H7 (cell line): Measurements from ENCODE around the gene MECP2. TPM values are rescaled to one million over a fixed set of nuclear protein-coding genes. Genes with fewer than 3 reads are reported as not detected.
A peak's percentile ranks its signal among the peaks of the same experiment; 100 is the strongest.

Experiments used
- DNase-seq: peaks from one replicate; pipeline ENCODE4 v3.0.0; 2012
- H3K27me3 ChIP-seq: 2 replicates; pipeline ENCODE4 v1.6.0; 2011; ENCODE audit warnings: mild to moderate bottlenecking, low read length; ENCODE audit not compliant: control insufficient read depth, insufficient read depth
- H3K36me3 ChIP-seq: replicated peaks from 2 replicates; pipeline ENCODE4 v1.5.1; 2011; ENCODE audit warnings: low read length; ENCODE audit not compliant: control insufficient read depth, insufficient read depth
- H3K4me3 ChIP-seq: 2 replicates; pipeline ENCODE4 v1.5.1; 2011; ENCODE audit warnings: low read depth, mild to moderate bottlenecking, control low read depth, low read length, moderate library complexity; ENCODE audit not compliant: insufficient read depth
- total RNA-seq: library from RNA; depleted of rRNA; stranded (reverse); fragments of >200 nt; shearing (Covaris generic); gene quantifications from 2 replicates; pipeline ENCODE4 v1.2.3, GENCODE V29; 2014

Gene MECP2
- total RNA-seq, 1 experiment from 2014 or later, result 24.2 TPM

GRCh38 chrX:154093965-154094364 lies 3.6 kb downstream of the MECP2 start:
- H3K36me3 ChIP-seq, result peaks cover 1% of the 10 kb centered on the region
- H3K27me3 ChIP-seq, result no peaks in the 10 kb centered on the region
- H3K4me3 ChIP-seq, result no peak overlapping the region
- no peak for DNase-seq

GRCh38 chrX:154092371-154092770 lies 5.1 kb downstream of the MECP2 start:
- no peak for DNase-seq
- Histone ChIP-seq H3K27me3 (no peaks in the 10 kb centered on the region), H3K36me3 (peaks cover 1% of the 10 kb centered on the region), H3K4me3 (no peak overlapping the region)

GRCh38 chrX:154091678-154092077 lies 5.8 kb downstream of the MECP2 start:
- H3K4me3 ChIP-seq, result no peak overlapping the region
- no peak for DNase-seq
- peaks cover 1% of the 10 kb centered on the region for H3K36me3 ChIP-seq
- H3K27me3 ChIP-seq, result no peaks in the 10 kb centered on the region

GRCh38 chrX:154090731-154091130 lies 6.8 kb downstream of the MECP2 start:
- DNase-seq, result no peak
- H3K4me3 ChIP-seq, result no peak overlapping the region
- H3K36me3 ChIP-seq, result peaks cover 1% of the 10 kb centered on the region
- no peaks in the 10 kb centered on the region for H3K27me3 ChIP-seq

- Histone ChIP-seq H3K27me3 (no peaks in the 10 kb centered on the region), H3K36me3 (no peaks in the 10 kb centered on the region), H3K4me3 (no peak overlapping the region)
- no peak for DNase-seq
Observed at GRCh38 chrX:154084449-154085300, 12.8 kb downstream of the MECP2 start.

GRCh38 chrX:154083126-154083517 lies 14.4 kb downstream of the MECP2 start:
- Histone ChIP-seq H3K27me3 (no peaks in the 10 kb centered on the region), H3K4me3 (no peak overlapping the region), H3K36me3 (no peaks in the 10 kb centered on the region)
- DNase-seq, result no peak

- no peaks in the 10 kb centered on the region for H3K36me3 ChIP-seq
- DNase-seq, result no peak
- no peaks in the 10 kb centered on the region for H3K27me3 ChIP-seq
Observed at GRCh38 chrX:154082396-154083125, 15.0 kb downstream of the MECP2 start.

GRCh38 chrX:154077101-154077500 lies 20.4 kb downstream of the MECP2 start:
- DNase-seq, result no peak
- H3K4me3 ChIP-seq, result no peak overlapping the region
- H3K27me3 ChIP-seq, result no peaks in the 10 kb centered on the region
- no peaks in the 10 kb centered on the region for H3K36me3 ChIP-seq

More at GRCh38 chrX:154082396-154083125, 15.0 kb downstream of the MECP2 start:
- H3K4me3 ChIP-seq, result no peak overlapping the region

GRCh38 chrX:154074199-154074598 lies 23.3 kb downstream of the MECP2 start:
- no peaks in the 10 kb centered on the region for H3K36me3 ChIP-seq
- H3K27me3 ChIP-seq, result no peaks in the 10 kb centered on the region
- DNase-seq, result peak; percentile 49
- no peak overlapping the region for H3K4me3 ChIP-seq

GRCh38 chrX:154072192-154072591 lies 25.3 kb downstream of the MECP2 start:
- no peak overlapping the region for H3K4me3 ChIP-seq
- no peak for DNase-seq

GRCh38 chrX:154068560-154068959 lies 29.0 kb downstream of the MECP2 start:
- Histone ChIP-seq H3K36me3 (no peaks in the 10 kb centered on the region), H3K27me3 (no peaks in the 10 kb centered on the region), H3K4me3 (no peak overlapping the region)
- no peak for DNase-seq

More at GRCh38 chrX:154072192-154072591, 25.3 kb downstream of the MECP2 start:
- Histone ChIP-seq H3K27me3 (no peaks in the 10 kb centered on the region), H3K36me3 (no peaks in the 10 kb centered on the region)

GRCh38 chrX:154064637-154065435 lies 32.7 kb downstream of the MECP2 start:
- no peak for DNase-seq
- no peaks in the 10 kb centered on the region for H3K36me3 ChIP-seq
- H3K27me3 ChIP-seq, result no peaks in the 10 kb centered on the region
- H3K4me3 ChIP-seq, result no peak overlapping the region

GRCh38 chrX:154063234-154063633 lies 34.3 kb downstream of the MECP2 start:
- DNase-seq, result no peak

GRCh38 chrX:154061801-154062200 lies 35.7 kb downstream of the MECP2 start:
- no peaks in the 10 kb centered on the region; the same call in none of the 2 replicates for H3K36me3 ChIP-seq
- no peak for DNase-seq
- H3K4me3 ChIP-seq, result no peak overlapping the region
- H3K27me3 ChIP-seq, result no peaks in the 10 kb centered on the region

More at GRCh38 chrX:154063234-154063633, 34.3 kb downstream of the MECP2 start:
- Histone ChIP-seq H3K36me3 (no peaks in the 10 kb centered on the region; the same call in 1 of the 2 replicates), H3K27me3 (no peaks in the 10 kb centered on the region), H3K4me3 (no peak overlapping the region)
